ENCODE data around the gene IL17REL.

Gene IL17REL

DNA sequence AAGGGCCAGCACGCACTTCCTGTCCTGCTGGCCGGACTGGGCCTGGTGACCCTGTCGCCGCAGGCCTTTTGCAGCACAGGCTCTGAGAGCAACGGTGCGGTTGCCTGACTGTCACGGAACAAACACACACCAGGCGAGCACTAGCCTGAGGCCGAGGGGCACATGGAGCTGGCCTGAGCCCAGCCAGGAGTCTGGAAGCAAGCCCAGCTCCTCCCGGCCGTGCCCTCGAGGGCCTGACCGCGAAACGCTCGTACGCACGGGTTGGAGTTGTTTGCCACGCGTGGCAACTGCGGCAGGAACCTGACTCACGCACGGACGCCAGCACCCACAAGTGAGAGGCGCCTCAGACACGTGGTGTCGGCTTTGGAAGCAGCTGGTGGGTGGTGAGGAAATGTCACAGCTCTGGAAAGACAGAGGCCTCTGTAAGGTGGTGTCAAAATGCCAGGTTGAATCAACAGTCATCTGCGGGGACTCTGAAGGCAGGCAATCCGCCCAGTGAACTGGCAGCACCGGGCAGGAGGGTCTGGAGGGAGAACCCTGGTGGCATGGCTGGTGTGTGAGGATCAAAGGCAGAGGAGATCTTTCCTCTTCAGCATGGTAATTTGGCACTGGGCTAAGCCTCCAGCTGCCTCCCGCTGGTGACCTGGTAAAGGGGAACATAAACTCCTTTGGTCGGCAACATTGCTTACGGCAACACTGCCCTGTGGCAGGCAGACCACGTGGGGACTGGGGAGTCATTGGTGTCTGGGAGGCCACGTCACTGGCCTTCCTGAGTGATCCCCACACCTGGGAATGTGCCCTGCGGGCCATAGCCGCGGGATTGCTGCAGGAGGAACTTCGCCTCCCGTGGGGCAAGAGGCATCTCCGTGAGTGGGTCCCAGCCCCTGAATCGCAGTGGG lies 15.3 kb upstream of the IL17REL start:
- TF ChIP-seq CTCF (IDR thresholded peaks at IDR 0.05; ENCODE audit: low read depth, low read length) = no peak
- DNase-seq (ENCODE audit: extremely low read depth, low read depth) = no peak

- DNase-seq (ENCODE audit: extremely low read depth, low read depth) = no peak
These were observed 13.4 kb upstream of the IL17REL start for GRCh38 chr22:50025993-50026392.

DNA sequence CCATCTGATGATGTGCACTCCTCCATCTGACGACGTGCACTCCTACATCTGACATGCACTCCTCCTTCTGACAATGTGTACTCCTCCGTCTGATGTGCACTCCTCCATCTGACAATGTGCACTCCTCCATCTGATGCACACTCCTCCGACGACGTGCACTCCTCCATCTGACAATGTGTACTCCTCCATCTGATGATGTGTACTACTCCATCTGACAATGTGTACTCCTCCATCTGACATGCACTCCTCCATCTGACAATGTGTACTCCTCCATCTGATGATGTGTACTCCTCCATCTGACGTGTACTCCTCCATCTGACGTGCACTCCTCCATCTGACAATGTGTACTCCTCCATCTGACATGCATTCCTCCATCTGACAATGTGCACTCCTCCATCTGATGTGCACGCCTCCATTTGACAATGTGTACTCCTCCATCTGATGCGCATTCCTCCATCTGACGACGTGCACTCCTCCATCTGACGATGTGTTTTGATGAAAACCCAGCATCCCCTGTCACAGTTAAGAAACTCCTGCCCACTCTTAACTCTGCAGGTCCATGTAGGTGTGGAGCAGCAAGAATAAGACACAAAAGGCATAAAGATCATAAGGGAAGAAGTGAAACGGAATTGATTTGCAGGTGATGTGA lies 9.7 kb upstream of the IL17REL start:
- DNase-seq (ENCODE audit: extremely low read depth, low read depth) = no peak

More at GRCh38 chr22:50025993-50026392, 13.4 kb upstream of the IL17REL start:
- no peak for TF ChIP-seq CTCF (IDR thresholded peaks at IDR 0.05; ENCODE audit: low read depth, low read length)

DNA sequence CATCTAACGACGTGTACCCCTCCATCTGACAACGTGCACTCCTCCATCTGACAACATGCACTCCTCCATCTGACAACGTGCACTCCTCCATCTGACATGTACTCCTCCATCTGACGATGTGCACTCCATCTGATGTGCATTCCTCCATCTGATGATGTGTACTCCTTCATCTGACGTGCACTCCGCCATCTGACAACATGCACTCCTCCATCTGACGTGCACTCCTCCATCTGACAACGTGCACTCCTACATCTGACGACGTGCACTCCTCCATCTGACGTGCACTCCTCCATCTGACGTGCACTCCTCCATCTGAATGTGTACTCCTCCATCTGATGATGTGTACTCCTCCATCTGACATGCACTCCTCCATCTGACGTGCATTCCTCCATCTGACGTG lies 8.0 kb upstream of the IL17REL start:
- DNase-seq (ENCODE audit: extremely low read depth, low read depth) = no peak
- no peak for TF ChIP-seq CTCF (IDR thresholded peaks at IDR 0.05; ENCODE audit: low read depth, low read length)

More for the DNA sequence above, 9.7 kb upstream of the IL17REL start:
- no peak for TF ChIP-seq CTCF (IDR thresholded peaks at IDR 0.05; ENCODE audit: low read depth, low read length)

DNA sequence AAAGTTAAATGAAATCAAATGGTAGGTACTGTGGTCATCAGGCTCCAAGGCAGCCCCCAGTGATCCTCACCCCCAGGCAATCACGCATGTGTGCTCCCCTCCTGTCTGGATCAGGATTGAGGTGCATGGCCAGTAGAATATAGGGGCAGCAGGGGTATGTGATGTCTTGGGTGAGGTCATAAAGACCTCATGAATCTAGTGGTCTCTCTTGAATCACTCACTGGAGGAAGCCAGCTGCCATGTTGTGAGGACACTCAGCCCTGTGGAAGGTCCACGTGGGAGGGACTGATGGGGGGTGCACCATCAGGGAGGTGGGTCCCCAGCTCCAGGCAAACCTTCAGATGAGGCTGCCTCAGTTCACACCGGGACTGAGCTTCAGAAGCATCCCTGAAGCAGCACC lies 6.8 kb upstream of the IL17REL start:
- no peak for DNase-seq (ENCODE audit: extremely low read depth, low read depth)
- TF ChIP-seq CTCF (IDR thresholded peaks at IDR 0.05; ENCODE audit: low read depth, low read length) = no peak

- no peak for TF ChIP-seq CTCF (IDR thresholded peaks at IDR 0.05; ENCODE audit: low read depth, low read length)
- DNase-seq (ENCODE audit: extremely low read depth, low read depth) = no peak
These were observed 6.2 kb upstream of the IL17REL start for GRCh38 chr22:50018608-50019285.
